NCI-H2227 treated with DMSO at 0.1 percent for 48 hours (cell line): Measurements from ENCODE around the gene CDRT15L2.
"Not testable (repeated sequence)": the region's sequence is repeated elsewhere in the genome, so short reads cannot be mapped to it uniquely, and the experiment has no call there.

Source experiments
- DNase-seq: peaks from one replicate; lab custom pipeline; 2025; lab: John Stamatoyannopoulos, UW

The CDRT15L2 gene

DNA sequence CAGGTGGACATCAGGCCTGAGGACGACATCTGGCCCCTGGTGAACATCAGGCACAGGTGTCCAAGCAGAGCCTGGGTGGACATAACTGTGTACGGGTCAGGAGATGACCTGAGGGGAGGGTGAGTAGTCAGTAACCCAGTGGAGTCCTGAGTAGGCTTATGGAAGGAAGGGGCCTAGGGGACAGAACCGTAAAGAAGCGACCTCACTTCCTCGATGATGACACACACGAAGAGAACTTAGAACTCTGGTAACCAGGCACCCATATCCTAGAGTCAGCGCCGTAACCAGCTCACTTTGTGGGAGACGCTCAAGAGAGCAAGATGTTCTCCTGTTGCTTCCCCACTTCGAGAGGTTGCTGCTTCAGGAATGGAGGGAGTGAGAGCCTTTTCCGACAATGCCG lies at the start of gene CDRT15L2:
CDRT15L2 (plus strand) TSS at position 301 of the 400 bp plus-strand sequence; CDS start at position 321, 20 bp downstream.
- DNase-seq: not testable (repeated sequence)

DNA sequence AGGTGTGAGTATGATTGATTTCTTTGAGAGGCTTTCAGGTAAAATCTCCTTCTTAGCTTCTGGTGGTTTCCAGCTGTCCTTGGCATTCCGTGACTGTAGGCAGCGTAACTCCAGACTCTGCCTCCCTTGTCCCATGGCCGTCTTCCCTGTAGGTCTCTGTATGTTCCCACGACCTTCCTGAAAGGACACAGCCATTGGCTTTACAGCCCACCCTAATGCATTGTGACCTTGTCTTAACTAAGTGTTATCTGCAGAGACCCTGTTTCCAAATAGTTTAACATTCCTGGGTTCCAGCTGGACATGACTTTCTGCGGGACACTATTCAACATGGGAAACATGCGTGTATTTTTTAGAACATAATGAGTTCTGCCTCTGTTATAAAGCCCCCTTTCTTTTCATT lies 49.4 kb upstream of the CDRT15L2 start:
- not testable (repeated sequence) for DNase-seq

DNA sequence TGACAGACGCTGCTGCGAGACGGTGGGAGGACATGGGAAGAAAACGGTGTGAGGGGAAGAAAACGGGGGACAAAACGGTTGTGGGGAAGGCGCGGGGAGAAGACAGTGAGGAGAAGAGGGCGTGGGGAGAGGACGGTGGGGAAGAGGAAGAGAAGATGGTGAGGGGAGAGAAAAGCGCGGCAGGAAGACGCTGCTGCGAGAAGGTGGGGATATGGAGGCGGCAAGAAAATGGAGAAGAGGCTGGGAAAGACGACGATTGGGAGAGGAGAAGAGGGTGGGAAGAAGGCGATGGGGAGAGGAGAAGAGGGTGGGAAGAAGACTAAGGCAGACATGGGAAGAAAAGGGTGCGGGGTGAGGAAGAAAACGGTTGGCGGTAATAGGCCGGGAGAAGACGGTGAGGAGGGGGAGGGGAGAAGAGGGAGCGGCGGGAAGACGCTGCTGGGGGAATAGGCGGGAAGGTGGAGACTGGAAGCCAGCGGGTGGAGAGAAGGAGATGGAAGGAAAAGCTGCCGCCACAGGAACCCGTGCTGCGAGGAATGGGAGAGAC lies 46.9 kb upstream of the CDRT15L2 start:
- not testable (repeated sequence) for DNase-seq

DNA sequence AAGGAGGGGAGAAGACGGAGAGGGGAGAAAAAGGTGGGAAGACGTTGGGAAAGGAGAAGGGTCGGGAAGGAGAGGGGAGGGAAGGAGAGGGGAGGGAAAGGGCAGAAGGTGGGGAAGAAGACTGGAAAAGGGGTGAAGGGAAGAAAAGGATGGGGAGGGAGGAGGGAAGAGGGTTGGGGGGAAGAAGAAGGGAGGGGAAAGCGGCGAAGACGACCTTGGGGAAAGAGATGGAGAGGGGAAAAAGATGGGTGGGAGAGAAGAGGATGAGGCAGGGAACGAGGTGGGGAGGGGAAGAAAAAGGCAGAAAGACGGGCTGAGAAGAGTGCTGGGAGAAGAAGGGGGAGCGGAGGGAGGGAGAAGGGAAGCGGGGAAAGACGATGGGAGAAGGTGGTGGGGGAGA lies 46.3 kb upstream of the CDRT15L2 start:
- not testable (repeated sequence) for DNase-seq

DNA sequence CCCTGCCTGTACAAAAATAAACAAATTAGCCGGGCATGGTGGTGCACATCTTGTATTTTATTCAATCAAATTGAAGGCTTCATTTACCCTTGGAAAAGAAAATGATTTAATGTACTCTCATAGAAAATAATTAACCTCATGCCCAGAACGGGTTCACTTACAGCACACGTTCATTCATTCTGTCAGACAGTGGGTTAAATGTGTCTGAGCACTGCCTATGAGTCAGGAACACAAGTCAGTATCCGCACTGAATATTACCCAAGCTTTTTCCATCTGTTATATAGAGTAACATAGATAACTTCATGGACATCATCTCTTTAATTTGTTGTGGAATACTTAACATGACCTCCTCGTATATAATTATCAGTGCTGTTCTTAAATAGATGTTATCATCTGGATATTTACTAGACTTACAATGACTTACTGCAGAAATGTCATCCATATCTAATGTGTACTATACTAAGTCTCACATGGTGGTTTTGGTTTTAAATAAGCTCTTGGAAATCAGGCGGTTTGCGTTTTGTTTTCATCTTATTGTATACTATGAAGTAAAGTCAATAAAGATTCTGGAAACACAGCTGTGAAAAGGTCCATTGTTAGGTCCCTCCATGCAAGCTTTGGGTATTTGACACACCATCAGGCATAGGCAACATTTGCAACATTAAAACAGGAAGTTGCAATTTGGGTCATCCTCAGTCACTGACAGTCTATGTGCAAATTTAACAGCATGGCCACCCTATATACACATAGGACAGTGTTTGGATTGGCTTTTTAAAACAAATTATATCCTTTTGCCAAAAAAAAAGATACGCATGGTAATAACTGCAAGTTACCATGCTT lies 44.6 kb upstream of the CDRT15L2 start:
- not testable (repeated sequence) for DNase-seq

DNA sequence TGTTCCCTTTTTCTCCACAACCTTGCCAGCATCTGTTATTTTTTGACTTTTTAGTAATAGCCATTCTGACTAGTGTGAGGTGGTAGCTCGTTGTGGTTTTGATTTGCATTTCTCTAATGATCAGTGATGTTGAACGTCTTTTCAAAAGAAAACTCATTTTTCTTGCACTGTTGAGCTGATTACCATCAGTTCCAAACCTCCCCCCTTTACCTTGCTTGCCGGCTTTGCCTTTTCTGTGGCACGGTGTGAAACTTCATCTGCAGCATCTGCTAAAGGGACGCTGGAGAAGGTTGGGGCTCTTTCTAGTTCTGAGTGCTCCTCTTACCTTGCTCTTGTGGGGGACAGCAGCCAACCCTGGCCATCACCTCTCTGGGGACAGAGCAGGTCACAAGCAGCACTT lies 39.1 kb upstream of the CDRT15L2 start:
- not testable (repeated sequence) for DNase-seq

DNA sequence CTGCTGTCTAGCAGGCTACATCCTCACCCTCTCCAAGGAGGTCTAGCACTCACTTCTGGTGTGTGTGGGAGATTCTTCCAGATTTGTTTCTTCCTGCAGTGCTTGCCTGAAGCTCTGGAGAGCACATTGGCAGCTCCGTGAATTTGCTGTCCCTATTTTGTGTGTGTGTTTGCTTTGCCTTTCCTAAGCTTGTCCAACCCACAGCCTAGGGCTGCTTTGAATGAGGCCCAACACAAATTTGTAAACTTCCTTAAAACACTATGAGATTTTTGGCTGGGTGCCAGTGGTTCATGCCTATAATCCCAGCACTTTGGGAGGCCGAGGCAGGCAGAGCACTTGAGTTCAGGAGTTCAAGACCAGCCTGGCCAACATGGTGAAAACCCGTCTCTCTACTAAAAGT lies 38.7 kb upstream of the CDRT15L2 start:
- not testable (repeated sequence) for DNase-seq

DNA sequence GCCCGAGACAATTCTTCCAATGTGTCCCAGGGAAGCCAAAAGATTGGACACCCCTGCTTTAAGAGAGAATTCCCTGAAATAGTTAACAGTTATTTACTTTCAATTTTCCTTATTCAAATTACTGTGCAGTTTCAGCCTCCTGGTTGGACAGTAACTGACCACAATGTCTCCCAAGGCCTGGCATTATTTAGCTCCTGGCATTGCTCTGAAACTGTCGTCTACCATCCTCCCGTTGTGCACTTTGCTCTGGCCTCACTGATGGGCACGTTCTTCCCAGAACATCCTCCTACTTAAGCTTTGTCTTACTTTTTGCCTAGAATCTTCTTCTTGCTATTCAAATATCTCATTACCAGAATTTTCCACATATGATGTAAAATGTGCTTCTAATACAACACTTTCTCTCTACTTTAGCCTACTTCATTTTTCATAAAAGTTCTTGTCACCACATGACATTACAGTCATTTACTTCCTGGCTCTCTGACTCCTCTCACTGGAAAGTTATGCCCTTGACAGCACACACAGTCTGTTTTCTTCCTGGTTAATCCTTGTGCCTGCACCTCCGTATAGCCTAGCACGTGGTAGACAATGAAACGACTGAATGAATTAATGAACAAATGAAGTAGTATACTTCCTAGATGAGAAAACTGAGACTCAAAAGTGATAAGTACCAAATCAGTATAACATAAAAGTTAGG lies 37.5 kb upstream of the CDRT15L2 start:
- not testable (repeated sequence) for DNase-seq

DNA sequence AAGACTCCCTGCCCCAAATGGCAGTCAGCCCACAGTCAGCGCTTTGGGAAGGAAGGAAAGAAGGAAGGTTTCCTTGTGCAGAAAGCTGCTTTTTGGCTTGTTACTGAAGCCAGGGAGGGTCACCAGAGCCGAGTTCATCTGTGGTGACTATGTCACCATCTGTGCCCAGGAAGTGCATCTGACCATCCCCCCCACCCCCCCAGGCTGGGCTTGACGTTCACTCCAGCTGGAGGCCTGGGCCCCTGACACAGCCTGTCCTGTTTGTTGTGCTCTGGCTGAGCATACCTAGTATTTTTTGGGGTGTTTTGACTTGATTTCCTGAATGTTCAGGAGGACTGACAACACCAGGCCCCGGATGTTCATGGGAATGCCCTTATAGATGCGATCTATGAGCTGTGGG lies 31.6 kb upstream of the CDRT15L2 start:
- not testable (repeated sequence) for DNase-seq

DNA sequence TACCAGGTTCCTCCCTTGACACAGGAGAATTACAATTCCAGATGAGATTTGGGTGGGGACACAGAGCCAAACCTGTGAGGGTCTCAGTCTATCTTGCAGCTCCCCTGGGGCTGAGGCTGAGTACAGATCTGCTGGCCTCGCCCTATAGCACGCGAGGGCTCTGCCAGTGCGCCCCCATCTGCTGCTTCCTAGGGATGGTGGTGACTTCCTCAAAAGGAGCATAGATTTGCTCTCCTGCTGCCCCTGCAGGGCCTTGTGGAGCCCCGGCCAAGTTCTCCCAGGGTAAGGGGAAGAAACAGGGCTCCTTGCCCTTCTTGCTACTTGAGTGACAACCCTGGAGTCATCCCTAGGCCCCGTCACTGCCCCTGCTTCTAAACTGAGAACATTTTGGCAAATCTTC lies 26.6 kb upstream of the CDRT15L2 start:
- DNase-seq: not testable (repeated sequence)

DNA sequence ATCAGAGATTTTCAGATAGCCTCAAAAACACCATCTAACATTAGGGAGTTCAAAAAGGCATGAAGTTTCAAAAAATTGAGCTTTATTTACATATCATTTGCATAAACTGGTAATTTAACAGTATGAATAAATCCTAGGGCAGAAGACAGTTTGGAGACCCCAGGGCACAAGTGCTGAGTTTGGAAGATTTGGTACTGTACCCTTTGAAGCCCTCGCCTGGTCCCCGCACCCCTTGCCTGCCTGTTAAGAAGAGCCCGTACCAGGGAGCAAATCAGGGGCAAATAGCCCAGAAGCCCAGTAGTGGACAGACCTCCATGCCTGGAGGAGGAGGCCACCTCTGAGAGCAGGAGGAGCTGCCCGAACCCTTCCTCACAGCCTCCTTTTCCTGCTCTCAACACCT lies 24.8 kb upstream of the CDRT15L2 start:
- not testable (repeated sequence) for DNase-seq

DNA sequence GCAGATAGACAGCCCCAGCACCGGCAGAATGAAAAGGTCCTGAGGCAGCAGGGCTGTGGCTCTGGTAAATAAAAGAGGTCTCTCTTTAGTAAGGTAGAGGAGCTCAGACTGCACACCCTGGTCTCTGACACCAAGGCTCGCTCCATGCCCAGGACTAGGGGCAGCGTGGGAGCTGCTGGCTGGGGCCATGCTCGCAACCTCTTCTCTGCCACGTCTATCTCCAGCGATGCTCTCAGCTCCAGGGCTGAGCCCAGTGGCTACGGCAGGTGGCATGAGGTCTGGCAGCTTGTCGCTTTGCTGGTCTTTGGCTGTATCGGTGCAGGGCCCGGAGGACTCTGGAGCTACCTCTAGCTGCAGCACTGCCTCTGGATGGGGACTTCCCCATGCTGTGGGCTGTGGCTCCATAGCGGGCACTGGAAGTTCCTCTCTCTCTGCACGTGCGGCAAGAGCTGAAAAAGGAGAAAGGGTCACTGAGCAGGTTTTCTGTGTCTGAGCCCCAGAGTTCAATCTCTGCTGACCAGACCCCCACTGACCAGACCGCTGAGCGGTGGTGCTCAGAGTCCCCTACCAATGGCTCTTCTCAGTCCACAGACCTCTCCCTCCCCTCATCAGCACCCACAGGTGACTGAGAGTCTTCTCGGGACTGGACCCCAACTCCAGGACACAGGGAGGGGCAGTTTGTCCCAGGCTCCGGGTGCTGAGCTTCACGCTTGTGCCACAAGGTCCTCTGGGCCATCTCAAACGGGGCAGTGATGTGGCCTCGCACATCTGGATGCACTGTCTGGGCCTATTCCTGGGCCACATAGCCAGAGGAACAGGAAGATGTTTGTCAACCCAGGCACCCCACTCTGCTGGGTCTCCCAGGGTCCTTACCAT lies 24.2 kb upstream of the CDRT15L2 start:
- not testable (repeated sequence) for DNase-seq

DNA sequence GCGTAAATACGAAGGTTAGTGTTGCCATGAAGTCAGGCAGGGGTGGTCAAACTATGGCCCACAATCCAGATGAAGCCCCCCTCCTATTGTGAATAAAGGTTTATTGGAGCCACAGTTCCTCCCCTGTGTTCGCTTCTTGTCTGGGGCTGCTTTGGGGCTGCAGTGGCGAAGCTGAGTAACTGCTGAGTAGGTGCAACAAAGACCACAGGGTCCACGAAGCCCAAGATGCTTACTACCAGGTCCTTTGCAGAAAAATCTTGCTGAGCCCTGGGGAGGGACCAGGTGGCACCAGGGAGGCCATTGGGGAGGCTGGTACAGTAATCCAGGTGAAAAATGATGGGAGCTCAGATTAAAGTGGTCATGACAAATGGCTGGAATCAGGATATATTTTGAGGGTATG lies 21.4 kb upstream of the CDRT15L2 start:
- DNase-seq: not testable (repeated sequence)

DNA sequence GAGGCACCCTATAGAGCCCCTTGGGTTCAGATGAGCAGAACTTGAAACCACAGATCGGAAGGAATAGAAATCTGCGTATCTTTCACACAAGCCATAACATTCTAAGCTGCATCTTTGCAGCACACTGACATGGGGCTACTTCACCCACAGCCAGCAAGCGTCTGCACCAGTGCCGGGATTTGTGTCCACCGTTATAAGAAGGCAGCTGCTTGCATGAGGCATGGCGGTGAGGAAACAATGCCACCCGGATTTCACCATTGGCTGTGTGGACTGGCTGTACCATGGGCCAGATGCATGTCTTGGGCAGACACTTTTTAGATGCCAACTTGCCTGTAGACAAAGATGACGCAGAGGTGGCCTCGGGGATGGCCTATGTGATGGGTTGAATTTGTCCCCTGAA lies 20.5 kb upstream of the CDRT15L2 start:
- not testable (repeated sequence) for DNase-seq

DNA sequence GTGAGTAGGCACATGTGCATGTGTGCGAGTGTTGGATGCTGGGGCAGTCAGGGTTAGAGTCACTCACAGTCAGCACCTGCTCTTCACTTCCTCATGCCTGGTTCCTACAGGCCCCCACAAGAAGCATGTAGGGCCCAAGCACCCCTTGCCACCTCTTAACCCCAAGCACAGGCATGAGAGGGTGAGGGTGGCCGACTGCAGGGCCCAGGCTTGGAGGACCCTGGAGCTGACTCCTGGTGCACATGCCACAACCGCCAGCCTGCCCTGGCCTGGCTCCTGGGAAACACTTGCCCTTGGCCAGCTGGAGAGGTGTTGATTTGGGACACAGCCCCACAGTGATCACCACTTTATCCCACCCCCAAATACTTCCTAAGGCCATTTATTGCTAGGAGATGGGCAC lies 16.9 kb upstream of the CDRT15L2 start:
- DNase-seq: no peak

DNA sequence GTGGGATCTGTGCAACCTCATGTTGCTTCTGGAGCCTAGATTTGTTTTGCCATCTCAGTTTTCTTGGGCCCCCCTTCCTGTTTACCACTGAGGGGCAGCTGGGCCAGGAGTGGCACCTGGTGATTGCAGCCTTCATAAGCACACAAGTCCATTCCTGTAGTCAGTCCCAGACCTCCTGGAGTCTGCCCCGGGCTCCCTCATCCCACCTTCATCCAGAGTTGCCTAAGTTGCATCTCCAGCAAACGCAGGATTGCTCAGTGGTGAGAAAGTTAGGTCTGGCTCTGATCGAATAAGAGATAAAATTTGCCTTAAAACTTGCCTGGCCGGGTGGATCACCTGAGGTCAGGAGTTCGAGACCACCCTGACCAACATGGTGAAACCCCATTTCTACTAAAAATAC lies 14.3 kb upstream of the CDRT15L2 start:
- DNase-seq: not testable (repeated sequence)

DNA sequence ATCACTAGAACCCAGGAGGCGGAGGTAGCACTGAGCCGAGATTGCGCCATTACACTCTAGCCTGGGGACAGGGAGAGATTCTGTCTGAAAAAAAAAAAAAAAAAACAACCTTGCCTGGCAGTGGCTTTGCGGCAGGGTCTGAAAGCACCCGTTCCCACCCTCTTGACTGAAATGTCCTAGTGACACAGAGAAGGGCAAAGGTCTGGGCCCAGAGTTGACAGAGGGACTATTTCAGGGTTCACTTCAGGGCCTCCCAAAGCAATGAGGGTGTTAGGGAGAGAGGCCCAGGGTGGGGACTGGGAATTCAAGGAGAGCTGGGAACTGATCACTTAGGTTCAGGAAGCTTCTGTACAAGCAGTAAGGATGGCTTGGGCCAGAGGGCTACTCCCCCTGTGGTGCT lies 13.8 kb upstream of the CDRT15L2 start:
- DNase-seq: no peak

DNA sequence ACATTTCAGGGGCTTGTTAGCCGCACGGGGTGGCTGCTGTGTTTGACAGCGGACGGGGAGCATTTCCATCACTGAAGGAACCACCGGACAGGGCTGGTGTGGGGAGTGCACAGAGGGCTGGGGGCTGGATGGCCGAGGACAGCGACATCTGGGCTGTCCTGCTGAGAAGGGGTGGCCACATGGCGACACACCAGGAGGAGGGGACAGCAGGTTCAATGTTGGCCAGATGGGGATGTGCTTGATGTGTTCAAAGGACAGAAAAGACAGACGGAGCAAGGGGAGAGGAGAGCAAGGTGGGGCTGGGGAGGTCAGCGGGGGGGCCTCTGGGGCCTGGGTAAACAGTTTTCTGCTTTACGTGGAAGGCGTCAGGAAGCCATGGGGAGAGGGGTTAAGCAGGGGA lies 12.8 kb upstream of the CDRT15L2 start:
- DNase-seq: not testable (repeated sequence)

DNA sequence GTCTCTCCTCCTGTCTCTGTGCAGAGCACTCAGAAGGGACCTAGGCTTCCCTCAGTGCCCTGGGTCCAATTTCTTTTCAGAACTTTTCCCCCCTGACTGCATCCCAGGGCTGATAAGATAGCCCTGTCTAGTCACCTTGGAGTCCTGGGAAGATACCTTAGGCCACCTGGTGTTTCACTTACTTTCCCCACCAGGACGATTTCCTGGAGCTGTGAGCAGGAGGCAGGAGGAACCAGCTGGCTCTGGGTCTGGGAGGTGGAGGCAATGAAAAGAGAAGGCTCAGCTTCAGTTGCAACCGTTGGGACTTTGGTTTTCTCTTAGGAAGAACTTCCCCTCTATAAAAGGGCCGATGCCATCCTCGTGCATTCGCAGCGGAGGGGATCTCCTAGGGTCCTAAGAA lies 12.1 kb upstream of the CDRT15L2 start:
- not testable (repeated sequence) for DNase-seq

DNA sequence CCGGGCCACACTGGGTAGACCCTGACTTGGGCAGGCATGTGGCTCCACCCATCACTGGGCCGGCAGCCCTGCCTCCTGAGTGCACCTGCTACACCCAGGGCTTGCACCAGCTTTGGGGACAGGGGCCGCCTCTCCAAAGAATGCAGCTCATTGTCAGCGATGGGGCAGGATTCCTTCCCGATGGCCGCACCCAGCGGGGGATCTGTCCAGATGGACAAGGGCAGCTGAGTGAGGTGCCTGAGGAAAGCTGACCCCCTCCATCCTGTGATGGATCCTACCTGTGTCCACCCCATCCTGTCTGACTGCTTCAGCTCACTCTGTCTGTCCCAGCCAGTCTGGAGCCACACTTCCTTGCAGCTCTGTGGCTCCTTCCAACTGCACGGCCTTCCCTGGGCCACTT lies 10.9 kb upstream of the CDRT15L2 start:
- not testable (repeated sequence) for DNase-seq

DNA sequence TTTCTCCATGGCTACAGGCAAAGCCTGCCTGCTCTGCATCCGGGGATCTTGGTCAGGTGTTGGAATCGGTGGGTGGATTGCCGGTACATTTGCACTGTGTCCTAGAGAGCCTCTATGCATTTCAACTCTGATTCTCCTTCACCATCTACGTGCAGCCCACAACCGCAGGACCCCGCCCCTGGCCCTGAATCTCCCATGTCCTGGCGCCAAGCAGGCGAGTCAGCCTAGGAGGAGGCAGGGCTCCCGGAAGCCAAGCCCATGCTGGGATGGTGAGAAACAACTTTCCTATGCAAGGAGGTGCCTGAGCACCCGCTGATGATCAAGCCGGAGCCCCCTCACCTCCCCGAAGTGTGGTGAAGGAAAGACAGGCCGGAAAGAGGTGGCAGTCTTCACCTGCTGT lies 7.9 kb upstream of the CDRT15L2 start:
- not testable (repeated sequence) for DNase-seq

DNA sequence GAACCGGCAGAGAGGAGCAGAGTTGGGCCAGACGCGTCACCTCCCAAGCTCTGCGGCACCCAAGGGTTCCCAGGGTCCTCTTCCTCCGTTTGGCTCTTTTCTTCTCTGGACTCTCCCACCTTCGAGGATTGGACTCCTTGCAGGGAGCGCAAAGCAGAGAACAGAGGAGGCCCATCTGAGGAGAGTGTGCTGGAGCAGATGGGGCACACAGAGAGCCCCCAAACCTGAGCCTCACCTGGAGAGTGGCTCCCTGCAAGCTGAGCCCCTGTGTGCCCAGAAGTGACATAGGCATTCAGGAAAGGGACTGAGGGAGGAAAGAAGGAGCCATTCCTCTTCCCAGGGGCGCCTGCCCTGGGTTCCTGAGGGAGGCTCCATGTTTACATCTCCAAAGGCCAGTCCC lies 6.3 kb upstream of the CDRT15L2 start:
- DNase-seq: not testable (repeated sequence)
